ENCODE results near the gene PWWP2B.

PWWP2B gene

DNA sequence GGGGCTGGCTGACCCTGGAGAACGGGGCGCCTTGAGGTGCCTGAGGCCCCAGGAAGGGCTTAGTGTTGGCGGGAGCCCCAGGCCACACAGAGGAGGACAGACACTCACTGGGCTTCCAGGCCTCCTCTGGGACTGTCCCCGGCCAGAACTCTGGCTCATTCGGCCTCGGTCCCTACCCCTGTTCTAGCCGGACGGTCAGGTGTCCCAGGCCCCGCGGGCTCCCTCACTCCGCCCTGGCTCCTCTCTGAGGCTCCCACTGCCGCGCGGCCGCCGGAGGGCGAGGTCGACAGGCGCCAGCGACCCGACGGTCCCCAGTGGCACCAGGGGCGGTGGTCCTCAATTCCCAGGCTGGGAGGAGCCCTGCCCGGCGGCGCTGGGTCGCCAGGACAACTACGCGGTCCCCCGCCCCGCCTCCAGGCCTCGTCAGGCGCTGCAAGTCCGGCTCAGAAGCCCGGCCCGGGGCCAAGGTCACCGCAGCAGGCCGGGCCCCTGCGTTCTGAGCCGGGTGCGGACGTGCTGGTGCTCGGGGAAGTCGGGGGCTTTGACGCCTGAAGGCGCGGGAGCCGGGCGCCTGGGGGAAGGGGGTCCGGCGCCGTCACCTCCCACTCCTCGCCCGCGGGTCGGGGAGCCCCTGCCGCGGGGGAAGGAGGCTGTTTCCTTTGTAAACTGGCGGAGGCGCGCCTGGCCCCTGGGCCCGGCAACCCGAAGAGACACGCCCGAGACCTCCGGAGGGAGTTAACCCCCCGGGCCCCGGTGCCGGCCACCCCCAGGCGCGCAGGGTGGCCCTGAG is 1.1 kb upstream of the PWWP2B start:
- TF ChIP-seq, protein P1, sequence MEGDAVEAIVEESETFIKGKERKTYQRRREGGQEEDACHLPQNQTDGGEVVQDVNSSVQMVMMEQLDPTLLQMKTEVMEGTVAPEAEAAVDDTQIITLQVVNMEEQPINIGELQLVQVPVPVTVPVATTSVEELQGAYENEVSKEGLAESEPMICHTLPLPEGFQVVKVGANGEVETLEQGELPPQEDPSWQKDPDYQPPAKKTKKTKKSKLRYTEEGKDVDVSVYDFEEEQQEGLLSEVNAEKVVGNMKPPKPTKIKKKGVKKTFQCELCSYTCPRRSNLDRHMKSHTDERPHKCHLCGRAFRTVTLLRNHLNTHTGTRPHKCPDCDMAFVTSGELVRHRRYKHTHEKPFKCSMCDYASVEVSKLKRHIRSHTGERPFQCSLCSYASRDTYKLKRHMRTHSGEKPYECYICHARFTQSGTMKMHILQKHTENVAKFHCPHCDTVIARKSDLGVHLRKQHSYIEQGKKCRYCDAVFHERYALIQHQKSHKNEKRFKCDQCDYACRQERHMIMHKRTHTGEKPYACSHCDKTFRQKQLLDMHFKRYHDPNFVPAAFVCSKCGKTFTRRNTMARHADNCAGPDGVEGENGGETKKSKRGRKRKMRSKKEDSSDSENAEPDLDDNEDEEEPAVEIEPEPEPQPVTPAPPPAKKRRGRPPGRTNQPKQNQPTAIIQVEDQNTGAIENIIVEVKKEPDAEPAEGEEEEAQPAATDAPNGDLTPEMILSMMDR (conservative IDR thresholded peaks at IDR 0.05; ENCODE audit: low read depth, low read length): no peak
- H3K4me3 ChIP-seq (ENCODE audit: low read length): peak overlapping the region; percentile 20
- no peak for DNase-seq (ENCODE audit: low read depth)

DNA sequence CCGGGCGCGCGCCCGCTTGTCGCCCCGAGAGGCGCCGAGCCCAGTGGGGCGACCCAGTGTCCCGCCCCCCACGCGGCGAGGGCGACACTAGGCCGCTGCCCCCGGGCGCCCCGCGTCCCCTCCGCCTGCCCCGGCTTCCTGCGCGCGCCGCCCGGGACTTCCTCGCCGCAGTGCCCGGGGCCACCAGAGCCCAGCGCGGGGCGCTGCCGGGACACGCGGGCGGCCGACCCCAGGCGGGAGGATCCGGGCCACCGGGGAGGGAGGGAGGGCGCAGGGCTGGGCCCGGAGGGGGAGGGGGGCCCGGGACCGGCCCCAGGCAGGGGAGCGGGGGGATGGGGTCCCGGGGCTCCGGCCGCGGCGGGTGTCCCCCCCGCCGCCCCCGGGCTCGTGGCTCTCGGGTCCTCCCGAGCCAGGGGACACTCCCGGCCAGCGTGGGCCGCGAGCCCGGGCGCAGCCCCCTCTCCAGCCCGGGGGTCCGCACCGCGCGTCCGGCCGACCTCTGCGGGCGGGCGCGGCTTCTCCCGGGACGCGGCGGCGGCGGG is 435 bp upstream of the PWWP2B start:
- H3K4me3 ChIP-seq (ENCODE audit: low read length): peak overlapping the region; percentile 29
- no peak for DNase-seq (ENCODE audit: low read depth)
- TF ChIP-seq, protein P1 (conservative IDR thresholded peaks at IDR 0.05; ENCODE audit: low read depth, low read length): no peak

DNA sequence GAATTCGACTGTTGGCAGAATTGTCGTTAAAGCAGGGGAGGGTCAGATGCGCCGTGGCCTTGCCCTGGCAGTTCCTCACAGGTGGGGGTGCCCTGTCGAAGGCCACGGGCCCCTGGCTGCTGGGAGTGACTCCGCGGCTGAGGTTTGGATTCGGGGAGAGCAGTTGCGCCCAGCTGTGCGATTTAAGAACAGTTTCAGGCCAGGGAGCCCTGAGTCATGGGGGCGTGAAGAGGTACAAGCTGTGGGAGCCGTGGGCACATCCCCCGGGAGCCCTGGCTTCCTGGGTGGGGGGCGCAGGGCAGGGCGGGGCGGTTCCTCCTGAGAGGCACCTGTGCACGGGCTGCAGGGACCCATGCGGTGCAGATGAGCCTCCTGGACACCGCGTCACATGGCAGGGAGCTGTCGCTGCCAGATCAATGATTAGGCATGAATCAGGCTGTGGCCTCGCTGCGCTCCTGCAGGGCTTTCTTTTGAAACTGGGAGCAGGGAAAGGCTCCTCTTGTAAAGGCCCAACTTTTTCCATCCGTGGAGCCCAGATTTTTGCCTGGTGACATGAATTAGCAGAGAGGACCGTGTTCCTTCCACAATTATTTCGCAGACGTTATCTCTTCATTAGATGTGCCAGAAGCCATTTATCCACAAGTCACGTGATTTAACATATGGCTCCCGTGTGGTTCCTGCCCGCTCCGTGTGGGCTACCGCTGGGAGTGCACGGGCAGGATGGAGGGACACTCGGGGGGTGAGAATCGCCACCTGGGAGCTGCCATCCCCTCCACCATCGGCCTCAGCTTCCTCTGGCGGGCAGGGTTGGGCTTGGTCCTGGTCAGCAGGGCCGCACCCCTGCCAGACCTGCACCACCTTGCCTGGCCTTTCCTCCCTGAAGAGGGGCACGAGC is 918 bp downstream of the PWWP2B start:
- TF ChIP-seq, protein P1 (conservative IDR thresholded peaks at IDR 0.05; ENCODE audit: low read depth, low read length): no peak
- peak overlapping the region; percentile 62 for H3K4me3 ChIP-seq (ENCODE audit: low read length)
- no peak for DNase-seq (ENCODE audit: low read depth)

DNA sequence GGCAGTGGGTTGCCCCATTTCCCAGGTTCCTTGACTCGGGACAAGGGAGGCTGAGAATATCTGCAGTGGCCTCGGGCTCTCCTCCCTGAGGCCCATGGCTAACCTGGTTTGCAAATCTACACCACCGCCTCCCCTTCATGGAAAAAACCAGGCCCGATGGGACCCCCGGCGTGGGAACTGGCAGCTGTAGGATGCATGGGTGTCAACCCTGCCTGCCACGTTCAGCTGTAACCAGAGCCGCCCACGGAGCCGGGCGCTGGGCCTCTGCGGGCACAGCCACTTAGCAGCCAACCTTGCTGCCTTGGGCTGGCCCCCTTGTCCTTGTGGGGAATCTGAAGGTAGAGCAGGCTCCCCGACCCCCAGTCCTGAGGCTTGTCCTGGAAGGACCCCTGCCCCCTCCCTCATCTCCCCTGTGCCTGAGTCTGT is 1.6 kb downstream of the PWWP2B start:
- DNase-seq (ENCODE audit: low read depth): no peak
- TF ChIP-seq, protein P1 (conservative IDR thresholded peaks at IDR 0.05; ENCODE audit: low read depth, low read length): no peak
- no peak overlapping the region for H3K4me3 ChIP-seq (ENCODE audit: low read length)

DNA sequence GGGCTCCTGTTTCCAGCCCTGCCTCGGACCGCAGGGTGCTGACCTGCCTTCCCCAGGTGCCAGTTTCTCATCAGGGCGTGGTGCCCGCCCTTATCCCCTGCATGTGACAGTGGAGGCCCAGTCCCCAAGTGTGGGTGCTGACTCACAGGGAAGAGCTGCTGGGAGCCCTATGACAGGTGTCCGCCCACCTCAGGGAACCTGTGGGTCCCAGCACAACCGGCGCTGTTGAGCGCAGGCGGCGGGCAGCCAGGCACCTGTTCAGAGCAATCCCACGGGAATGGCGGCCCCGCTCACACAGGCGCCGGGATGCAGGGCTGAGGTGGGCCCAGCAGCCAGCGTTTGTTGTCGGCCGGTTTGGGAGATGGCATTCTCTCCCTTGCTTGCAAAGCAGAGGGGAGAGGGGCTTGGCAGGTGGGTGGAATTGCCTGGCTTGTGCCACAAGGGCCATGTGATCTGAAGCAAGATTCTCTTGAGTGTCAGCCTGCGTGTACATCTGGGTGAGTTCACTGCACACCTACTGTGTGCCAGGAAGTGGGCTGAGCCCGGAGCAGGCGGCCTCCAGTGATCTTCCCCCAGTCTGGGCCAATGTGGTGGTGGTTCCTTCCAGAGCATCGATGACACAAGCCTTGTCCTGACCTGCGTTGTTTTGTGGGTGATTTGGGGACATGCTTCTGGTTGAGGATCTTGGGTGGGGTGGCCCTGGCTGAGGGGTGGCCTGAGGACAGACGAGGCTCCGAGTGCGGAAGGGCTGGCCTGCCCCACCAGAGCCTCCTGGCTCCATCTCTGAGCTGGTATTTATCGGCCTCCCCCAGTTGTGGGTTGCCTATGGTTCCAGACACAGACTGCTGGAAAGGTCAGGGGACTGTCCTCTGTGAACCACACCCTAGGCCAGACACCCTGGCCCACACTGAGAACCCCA is 2.4 kb downstream of the PWWP2B start:
- no peak overlapping the region for H3K4me3 ChIP-seq (ENCODE audit: low read length)
- no peak for DNase-seq (ENCODE audit: low read depth)
- TF ChIP-seq, protein P1 (conservative IDR thresholded peaks at IDR 0.05; ENCODE audit: low read depth, low read length): no peak

DNA sequence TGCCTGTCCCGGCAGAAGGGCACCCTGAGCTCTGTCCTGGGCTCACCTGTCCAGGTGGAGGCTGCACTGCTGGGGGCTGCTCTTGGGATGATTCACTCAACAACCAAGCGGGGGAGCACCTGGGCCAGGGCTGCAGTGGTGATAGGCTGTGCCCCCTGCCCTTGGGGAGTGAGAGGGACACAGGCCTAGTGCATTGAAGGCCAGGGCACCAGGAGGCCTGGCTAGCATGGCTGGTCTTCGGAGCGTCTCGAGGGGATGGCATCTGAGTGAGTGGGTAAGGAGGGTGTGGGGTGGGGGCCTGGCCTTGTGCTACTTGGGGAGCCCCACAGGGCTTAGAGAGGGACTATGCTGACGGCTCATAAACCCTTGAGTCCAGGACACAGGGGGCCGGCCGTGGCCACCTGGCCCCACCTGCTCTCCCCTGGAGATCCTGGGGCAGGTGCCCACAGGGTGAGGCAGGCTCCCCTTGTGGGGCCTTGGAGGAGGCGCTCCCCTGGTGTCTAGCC is 3.1 kb downstream of the PWWP2B start:
- no peak for DNase-seq (ENCODE audit: low read depth)
- no peak overlapping the region for H3K4me3 ChIP-seq (ENCODE audit: low read length)
- TF ChIP-seq, protein P1 (conservative IDR thresholded peaks at IDR 0.05; ENCODE audit: low read depth, low read length): no peak
